Measurements from ENCODE around the gene ACSF2. TPM values are rescaled to one million over a fixed set of nuclear protein-coding genes. Genes with fewer than 3 reads are reported as not detected.
A peak's percentile ranks its signal among the peaks of the same experiment; 100 is the strongest.

Gene ACSF2
- total and polyA plus RNA-seq, 2 of the 13 experiments (the other 11 are each of a cell fraction or from before 2014, with no cell fraction given), result 87.3 to 109 TPM

- TF ChIP-seq NFIC (IDR thresholded peaks at IDR 0.05; ENCODE audit: low read length), result no peak
- no peak for TF ChIP-seq ZNF3 (CRISPR knock-in tag; IDR thresholded peaks at IDR 0.05)
- TF ChIP-seq, protein P1, sequence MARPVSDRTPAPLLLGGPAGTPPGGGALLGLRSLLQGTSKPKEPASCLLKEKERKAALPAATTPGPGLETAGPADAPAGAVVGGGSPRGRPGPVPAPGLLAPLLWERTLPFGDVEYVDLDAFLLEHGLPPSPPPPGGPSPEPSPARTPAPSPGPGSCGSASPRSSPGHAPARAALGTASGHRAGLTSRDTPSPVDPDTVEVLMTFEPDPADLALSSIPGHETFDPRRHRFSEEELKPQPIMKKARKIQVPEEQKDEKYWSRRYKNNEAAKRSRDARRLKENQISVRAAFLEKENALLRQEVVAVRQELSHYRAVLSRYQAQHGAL (CRISPR knock-in tag; IDR thresholded peaks at IDR 0.05; ENCODE audit: not compliant biosample characterization), result no peak
- no peak for TF ChIP-seq THAP7 (CRISPR knock-in tag; IDR thresholded peaks at IDR 0.05)
- TF ChIP-seq ARNT2 (CRISPR knock-in tag; IDR thresholded peaks at IDR 0.05; ENCODE audit: low read depth), result no peak
- TF ChIP-seq KMT2B (CRISPR knock-in tag; IDR thresholded peaks at IDR 0.05), result no peak
- TF ChIP-seq ZNF143 (CRISPR knock-in tag; IDR thresholded peaks at IDR 0.05), result no peak
- TF ChIP-seq ZBTB20 (CRISPR knock-in tag; IDR thresholded peaks at IDR 0.05; ENCODE audit: borderline replicate concordance, low read depth), result peak; percentile 78; the same call in 1 of the 2 replicates
- no peak; the same call in 1 of the 2 replicates for TF ChIP-seq ZFY (CRISPR knock-in tag; IDR thresholded peaks at IDR 0.05)
- TF ChIP-seq, protein P2, sequence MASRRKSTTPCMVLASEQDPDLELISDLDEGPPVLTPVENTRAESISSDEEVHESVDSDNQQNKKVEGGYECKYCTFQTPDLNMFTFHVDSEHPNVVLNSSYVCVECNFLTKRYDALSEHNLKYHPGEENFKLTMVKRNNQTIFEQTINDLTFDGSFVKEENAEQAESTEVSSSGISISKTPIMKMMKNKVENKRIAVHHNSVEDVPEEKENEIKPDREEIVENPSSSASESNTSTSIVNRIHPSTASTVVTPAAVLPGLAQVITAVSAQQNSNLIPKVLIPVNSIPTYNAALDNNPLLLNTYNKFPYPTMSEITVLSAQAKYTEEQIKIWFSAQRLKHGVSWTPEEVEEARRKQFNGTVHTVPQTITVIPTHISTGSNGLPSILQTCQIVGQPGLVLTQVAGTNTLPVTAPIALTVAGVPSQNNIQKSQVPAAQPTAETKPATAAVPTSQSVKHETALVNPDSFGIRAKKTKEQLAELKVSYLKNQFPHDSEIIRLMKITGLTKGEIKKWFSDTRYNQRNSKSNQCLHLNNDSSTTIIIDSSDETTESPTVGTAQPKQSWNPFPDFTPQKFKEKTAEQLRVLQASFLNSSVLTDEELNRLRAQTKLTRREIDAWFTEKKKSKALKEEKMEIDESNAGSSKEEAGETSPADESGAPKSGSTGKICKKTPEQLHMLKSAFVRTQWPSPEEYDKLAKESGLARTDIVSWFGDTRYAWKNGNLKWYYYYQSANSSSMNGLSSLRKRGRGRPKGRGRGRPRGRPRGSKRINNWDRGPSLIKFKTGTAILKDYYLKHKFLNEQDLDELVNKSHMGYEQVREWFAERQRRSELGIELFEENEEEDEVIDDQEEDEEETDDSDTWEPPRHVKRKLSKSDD (CRISPR knock-in tag; IDR thresholded peaks at IDR 0.05; ENCODE audit: low read depth), result no peak
- TF ChIP-seq, protein P3, sequence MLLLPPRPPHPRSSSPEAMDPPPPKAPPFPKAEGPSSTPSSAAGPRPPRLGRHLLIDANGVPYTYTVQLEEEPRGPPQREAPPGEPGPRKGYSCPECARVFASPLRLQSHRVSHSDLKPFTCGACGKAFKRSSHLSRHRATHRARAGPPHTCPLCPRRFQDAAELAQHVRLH (CRISPR knock-in tag; IDR thresholded peaks at IDR 0.05; ENCODE audit: borderline replicate concordance, low read depth), result no peak
- TF ChIP-seq SAP130 (CRISPR knock-in tag; IDR thresholded peaks at IDR 0.05; ENCODE audit: low read depth), result peak; percentile 83
- no peak for TF ChIP-seq ZNF510 (CRISPR knock-in tag; IDR thresholded peaks at IDR 0.05; ENCODE audit: low read depth)
- TF ChIP-seq MXI1 (IDR thresholded peaks at IDR 0.05; ENCODE audit: borderline replicate concordance, low read depth, low read length), result no peak
- no peak for TF ChIP-seq ZBTB8A (CRISPR knock-in tag; IDR thresholded peaks at IDR 0.05; ENCODE audit: borderline replicate concordance, low read depth)
- TF ChIP-seq PRMT3 (CRISPR knock-in tag; IDR thresholded peaks at IDR 0.05; ENCODE audit: borderline replicate concordance, low read depth), result no peak
Observed at GRCh38 chr17:50476545-50477315, 50.7 kb downstream of the ACSF2 start (continued).

Data from HepG2 (cell line).